Astrocyte (in vitro differentiated cells and primary cell): ENCODE data around the gene TMEM87A. TPM values are rescaled to one million over a fixed set of nuclear protein-coding genes. Genes with fewer than 3 reads are reported as not detected.
A peak's percentile ranks its signal among the peaks of the same experiment; 100 is the strongest.

Experiments used
- DNase-seq: peaks from one replicate; pipeline ENCODE4 v3.0.0-alpha.2; 2010; ENCODE audit warnings: low read depth
- FAIRE-seq: peaks from 2 replicates; lab custom pipeline; 2011; peaks lifted over from hg19 to GRCh38; lab: Jason Lieb, UNC
- H2AFZ ChIP-seq: 2 replicates; pipeline ENCODE4 v1.6.0; 2012; ENCODE audit warnings: low read depth, low read length, inconsistent platforms
- H3K27ac ChIP-seq: 2 replicates; pipeline ENCODE4 v1.5.1; 2011; ENCODE audit warnings: low read depth, low read length, inconsistent platforms
- H3K27me3 ChIP-seq: 2 replicates; pipeline ENCODE4 v1.6.0; 2011; ENCODE audit warnings: low read length, inconsistent platforms; ENCODE audit not compliant: insufficient read depth
- H3K36me3 ChIP-seq: 2 replicates; pipeline ENCODE4 v1.5.1; 2011; ENCODE audit warnings: low read length, inconsistent platforms; ENCODE audit not compliant: insufficient read depth
- H3K4me1 ChIP-seq: 2 replicates; pipeline ENCODE4 v1.5.1; 2011; ENCODE audit warnings: low read length, inconsistent platforms; ENCODE audit not compliant: insufficient read depth
- H3K4me2 ChIP-seq: 2 replicates; pipeline ENCODE4 v1.6.0; 2012; ENCODE audit warnings: low read length, inconsistent platforms
- H3K4me3 ChIP-seq: 2 replicates; pipeline ENCODE4 v1.5.1; 2011; ENCODE audit warnings: low read depth, mild to moderate bottlenecking, low read length, inconsistent platforms; ENCODE audit not compliant: insufficient read depth
- H3K79me2 ChIP-seq: 2 replicates; pipeline ENCODE4 v1.6.0; 2012; ENCODE audit warnings: mild to moderate bottlenecking, low read length, inconsistent platforms; ENCODE audit not compliant: insufficient read depth
- H3K9ac ChIP-seq: 2 replicates; pipeline ENCODE4 v1.6.0; 2012; ENCODE audit warnings: mild to moderate bottlenecking, low read length, inconsistent platforms
- H3K9me3 ChIP-seq: 2 replicates; pipeline ENCODE4 v1.5.1; 2012; ENCODE audit warnings: low read depth, mild to moderate bottlenecking, low read length, inconsistent platforms; ENCODE audit not compliant: insufficient read depth
- H4K20me1 ChIP-seq: 2 replicates; pipeline ENCODE4 v1.6.0; 2012; ENCODE audit warnings: low read length, inconsistent platforms; ENCODE audit not compliant: insufficient read depth
- H3K27ac Mint-ChIP-seq: one replicate; pipeline ENCODE4 v1.8.0; 2021; ENCODE audit warnings: mild to moderate bottlenecking, mixed read lengths; ENCODE audit not compliant: unreplicated experiment
- H3K27me3 Mint-ChIP-seq: one replicate; pipeline ENCODE4 v1.8.0; 2021; ENCODE audit warnings: low read depth, mixed read lengths; ENCODE audit not compliant: unreplicated experiment
- H3K36me3 Mint-ChIP-seq: one replicate; pipeline ENCODE4 v1.8.0; 2021; ENCODE audit warnings: low read depth, mixed read lengths; ENCODE audit not compliant: unreplicated experiment
- H3K4me1 Mint-ChIP-seq: one replicate; pipeline ENCODE4 v1.8.0; 2021; ENCODE audit warnings: low read depth, mixed read lengths; ENCODE audit not compliant: unreplicated experiment
- H3K4me3 Mint-ChIP-seq: one replicate; pipeline ENCODE4 v1.8.0; 2021; ENCODE audit warnings: mild to moderate bottlenecking, moderate library complexity, mixed read lengths; ENCODE audit not compliant: unreplicated experiment
- H3K9me3 Mint-ChIP-seq: one replicate; pipeline ENCODE4 v1.8.0; 2021; ENCODE audit warnings: mild to moderate bottlenecking, mixed read lengths; ENCODE audit not compliant: unreplicated experiment
- EZH2 ChIP-seq: IDR thresholded peaks from 2 replicates; pipeline ENCODE4 v1.6.1; 2012; ENCODE audit warnings: mild to moderate bottlenecking, low read length, inconsistent platforms; ENCODE audit not compliant: insufficient read depth
- total RNA-seq: library from RNA; stranded (reverse); gene quantifications from 2 replicates; pipeline ENCODE4 v1.2.1, GENCODE V29; 2021
- TF ChIP-seq, protein P1 (sequence below): IDR thresholded peaks from 2 replicates; pipeline ENCODE4 v1.5.1; 2011; ENCODE audit warnings: low read depth, mild to moderate bottlenecking, inconsistent platforms, low read length, moderate library complexity; ENCODE audit not compliant: insufficient read depth

The TMEM87A gene
- total RNA-seq, 1 donor from 2014 or later = 40.9 TPM

DNA sequence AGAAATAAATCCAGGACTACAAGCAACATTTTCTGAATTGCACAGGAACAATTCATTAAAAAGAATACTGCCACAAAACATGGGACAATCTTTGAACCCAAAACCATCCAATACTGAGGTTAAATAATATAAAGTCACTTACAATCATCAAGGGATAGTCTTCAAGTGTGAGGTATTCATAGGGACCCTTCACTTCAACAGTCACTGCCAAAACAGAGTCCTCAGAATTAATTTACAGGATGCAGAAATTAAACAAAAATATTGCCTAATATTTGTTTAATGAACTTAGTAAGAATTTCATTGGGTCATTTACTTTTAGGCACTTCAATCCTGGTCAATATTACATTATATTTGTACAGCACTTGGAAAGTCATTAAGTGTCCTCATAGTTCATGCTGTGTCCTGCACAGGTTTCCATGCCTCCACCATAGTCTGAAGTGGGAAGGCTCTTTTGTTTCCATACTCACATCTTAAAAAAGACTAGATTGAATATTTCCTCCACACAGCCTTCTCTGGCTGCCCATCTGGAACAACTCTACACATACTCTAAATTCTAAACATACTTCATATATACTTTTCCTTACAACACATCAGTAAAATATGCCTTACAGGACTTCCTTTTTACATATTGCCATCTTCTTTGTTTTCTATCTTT, 33.6 kb downstream of the TMEM87A start:
- Histone ChIP-seq H3K79me2 (peaks cover 5% of the 10 kb centered on the region), H3K4me1 (no peaks in the 10 kb centered on the region), H2AFZ (no peak overlapping the region), H3K9ac (no peak overlapping the region), H3K4me3 (no peak overlapping the region), H3K9me3 (no peaks in the 10 kb centered on the region), H3K27ac (no peak overlapping the region), H4K20me1 (peaks cover 9% of the 10 kb centered on the region), H3K27me3 (no peaks in the 10 kb centered on the region), H3K36me3 (peaks cover 34% of the 10 kb centered on the region), H3K4me2 (no peak overlapping the region)
- TF ChIP-seq, protein P1, sequence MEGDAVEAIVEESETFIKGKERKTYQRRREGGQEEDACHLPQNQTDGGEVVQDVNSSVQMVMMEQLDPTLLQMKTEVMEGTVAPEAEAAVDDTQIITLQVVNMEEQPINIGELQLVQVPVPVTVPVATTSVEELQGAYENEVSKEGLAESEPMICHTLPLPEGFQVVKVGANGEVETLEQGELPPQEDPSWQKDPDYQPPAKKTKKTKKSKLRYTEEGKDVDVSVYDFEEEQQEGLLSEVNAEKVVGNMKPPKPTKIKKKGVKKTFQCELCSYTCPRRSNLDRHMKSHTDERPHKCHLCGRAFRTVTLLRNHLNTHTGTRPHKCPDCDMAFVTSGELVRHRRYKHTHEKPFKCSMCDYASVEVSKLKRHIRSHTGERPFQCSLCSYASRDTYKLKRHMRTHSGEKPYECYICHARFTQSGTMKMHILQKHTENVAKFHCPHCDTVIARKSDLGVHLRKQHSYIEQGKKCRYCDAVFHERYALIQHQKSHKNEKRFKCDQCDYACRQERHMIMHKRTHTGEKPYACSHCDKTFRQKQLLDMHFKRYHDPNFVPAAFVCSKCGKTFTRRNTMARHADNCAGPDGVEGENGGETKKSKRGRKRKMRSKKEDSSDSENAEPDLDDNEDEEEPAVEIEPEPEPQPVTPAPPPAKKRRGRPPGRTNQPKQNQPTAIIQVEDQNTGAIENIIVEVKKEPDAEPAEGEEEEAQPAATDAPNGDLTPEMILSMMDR = no peak
- no peak for TF ChIP-seq EZH2
- peaks cover 11% of the 10 kb centered on the region for H3K4me1 Mint-ChIP-seq
- DNase-seq (peak; percentile 3), FAIRE-seq (no peak)
- peaks cover 8% of the 10 kb centered on the region for H3K36me3 Mint-ChIP-seq
- no peaks in the 10 kb centered on the region for H3K9me3 Mint-ChIP-seq
- no peaks in the 10 kb centered on the region for H3K27me3 Mint-ChIP-seq
- H3K4me3 Mint-ChIP-seq = no peak overlapping the region
- H3K27ac Mint-ChIP-seq = no peak overlapping the region

DNA sequence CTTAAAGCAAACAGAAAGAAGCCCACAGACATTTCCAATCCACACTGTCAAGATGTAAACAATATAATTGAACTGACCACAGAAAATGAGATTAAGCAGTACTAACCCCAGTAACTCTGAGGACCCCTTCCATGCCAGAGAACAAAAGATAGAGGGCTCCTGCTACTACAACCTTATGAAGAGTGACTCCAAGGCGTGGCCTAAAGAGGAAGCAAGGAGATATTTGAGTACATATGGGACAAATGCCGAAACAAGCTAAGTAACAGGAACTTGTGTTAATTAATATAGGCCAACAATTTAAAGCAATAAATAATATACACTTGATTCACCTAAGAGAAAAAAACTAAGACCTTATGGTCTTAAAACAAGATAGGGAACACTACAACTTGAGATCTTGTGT, 40.1 kb downstream of the TMEM87A start:
- peaks cover 54% of the 10 kb centered on the region for H3K36me3 ChIP-seq
- no peaks in the 10 kb centered on the region for H4K20me1 ChIP-seq
- no peaks in the 10 kb centered on the region for H3K27me3 Mint-ChIP-seq
- DNase-seq (no peak), FAIRE-seq (no peak)
- no peak overlapping the region for H3K27ac Mint-ChIP-seq
- H3K4me1 ChIP-seq = no peaks in the 10 kb centered on the region
- H3K4me3 Mint-ChIP-seq = no peak overlapping the region
- TF ChIP-seq, protein P1 = no peak
- no peak for TF ChIP-seq EZH2
- peaks cover 8% of the 10 kb centered on the region for H3K36me3 Mint-ChIP-seq
- no peak overlapping the region for H3K4me3 ChIP-seq
- no peaks in the 10 kb centered on the region for H3K9me3 ChIP-seq
- no peak overlapping the region for H3K4me2 ChIP-seq
- no peaks in the 10 kb centered on the region for H3K27me3 ChIP-seq
- H3K27ac ChIP-seq = no peak overlapping the region
- no peaks in the 10 kb centered on the region for H3K4me1 Mint-ChIP-seq
- H3K9ac ChIP-seq = no peak overlapping the region
- no peaks in the 10 kb centered on the region for H3K9me3 Mint-ChIP-seq
- no peak overlapping the region for H2AFZ ChIP-seq
- peaks cover 5% of the 10 kb centered on the region for H3K79me2 ChIP-seq

DNA sequence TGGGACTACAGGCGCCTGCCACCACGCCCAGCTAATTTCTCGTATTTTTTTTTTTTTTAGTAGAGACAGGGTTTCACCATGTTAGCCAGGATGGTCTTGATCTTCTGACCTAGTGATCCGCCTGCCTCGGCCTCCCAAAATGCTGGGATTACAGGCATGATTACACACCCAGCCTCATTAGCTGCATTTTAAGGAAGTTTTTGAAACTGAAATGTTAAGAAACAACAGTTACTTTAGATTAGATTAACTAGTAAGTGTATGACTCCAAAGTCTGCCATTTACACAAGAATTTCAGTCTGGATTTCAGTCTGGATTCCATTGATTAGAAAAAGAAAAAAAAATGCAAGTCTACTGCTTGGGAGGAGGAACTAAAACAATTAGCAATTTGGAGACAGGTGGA, 40.6 kb downstream of the TMEM87A start:
- Histone ChIP-seq H3K36me3 (peaks cover 56% of the 10 kb centered on the region), H4K20me1 (no peaks in the 10 kb centered on the region), H3K27me3 (no peaks in the 10 kb centered on the region), H3K4me1 (no peaks in the 10 kb centered on the region), H3K27ac (no peak overlapping the region), H2AFZ (no peak overlapping the region), H3K79me2 (peaks cover 5% of the 10 kb centered on the region), H3K4me3 (no peak overlapping the region), H3K4me2 (no peak overlapping the region), H3K9ac (no peak overlapping the region), H3K9me3 (no peaks in the 10 kb centered on the region)
- H3K4me3 Mint-ChIP-seq = no peak overlapping the region
- H3K36me3 Mint-ChIP-seq = peaks cover 8% of the 10 kb centered on the region
- TF ChIP-seq EZH2 = no peak
- TF ChIP-seq, protein P1 = no peak
- DNase-seq (peak; percentile 3), FAIRE-seq (no peak)
- no peaks in the 10 kb centered on the region for H3K4me1 Mint-ChIP-seq
- no peak overlapping the region for H3K27ac Mint-ChIP-seq
- no peaks in the 10 kb centered on the region for H3K27me3 Mint-ChIP-seq
- no peaks in the 10 kb centered on the region for H3K9me3 Mint-ChIP-seq
